Stimulated activated CD4-positive, alpha-beta T cell treated with anti-CD3 and anti-CD28 coated beads, Interleukin-12 subunit alpha, Interleukin-12 subunit beta, amount 100 ng/mL, for 24 hours (primary cell): Measurements from ENCODE around the gene NSUN6.

Experiments used
- DNase-seq, 2 experiments: peaks; one replicate each; pipeline ENCODE4 v3.0.0-alpha.2; 2020; ENCODE audit warnings: low read depth in 2 of 2

NSUN6 gene

GRCh38 chr10:18501198-18501597, 150.2 kb downstream of the NSUN6 start:
- no peak for DNase-seq

GRCh38 chr10:18500576-18500975, 150.8 kb downstream of the NSUN6 start:
- DNase-seq = no peak

GRCh38 chr10:18498998-18499397, 152.4 kb downstream of the NSUN6 start:
- no peak for DNase-seq

- DNase-seq = no peak
Measured at GRCh38 chr10:18497806-18498369, 153.5 kb downstream of the NSUN6 start.
